Femur (tissue), 1 donor: ENCODE results near the gene POLR3GL.

ENCODE experiments used
- DNase-seq: peaks from one replicate; pipeline ENCODE4 v3.0.0-alpha.2; 2017

POLR3GL gene

GRCh38 chr1:145951526-145951925 is 13.0 kb upstream of the POLR3GL start:
- no peak for DNase-seq

GRCh38 chr1:145952903-145953302 is 11.6 kb upstream of the POLR3GL start:
- no peak for DNase-seq

GRCh38 chr1:145953861-145954260 is 10.6 kb upstream of the POLR3GL start:
- no peak for DNase-seq

- DNase-seq, result peak; percentile 54
Measured at GRCh38 chr1:145955436-145955835, 9.1 kb upstream of the POLR3GL start.

- no peak for DNase-seq
Measured at GRCh38 chr1:145956361-145956760, 8.1 kb upstream of the POLR3GL start.

GRCh38 chr1:145956781-145957442 is 7.6 kb upstream of the POLR3GL start:
- DNase-seq, result peak; percentile 74

- DNase-seq, result peak; percentile 97
Measured at GRCh38 chr1:145957443-145958319, 6.8 kb upstream of the POLR3GL start, which contains the start of gene LIX1L. LIX1L (minus strand) TSS chr1:145958017; CDS start chr1:145957927, 90 bp downstream.

- no peak for DNase-seq
Measured at GRCh38 chr1:145958734-145959133, 5.8 kb upstream of the POLR3GL start.

GRCh38 chr1:145959333-145959732 is 5.2 kb upstream of the POLR3GL start:
- no peak for DNase-seq

GRCh38 chr1:145959957-145960467 is 4.5 kb upstream of the POLR3GL start:
- DNase-seq, result no peak

- DNase-seq, result peak; percentile 87
Measured at GRCh38 chr1:145960468-145961108, 3.9 kb upstream of the POLR3GL start.

GRCh38 chr1:145961109-145961424 is 3.4 kb upstream of the POLR3GL start:
- no peak for DNase-seq

- DNase-seq, result peak; percentile 58
Measured at GRCh38 chr1:145961425-145962156, 2.9 kb upstream of the POLR3GL start.

- DNase-seq, result peak; percentile 64
Measured at GRCh38 chr1:145962157-145963102, 2.1 kb upstream of the POLR3GL start.

- DNase-seq, result no peak
Measured at GRCh38 chr1:145963265-145964019, 1.0 kb upstream of the POLR3GL start.

- no peak for DNase-seq
Measured at GRCh38 chr1:145965119-145965744, 742 bp downstream of the POLR3GL start.

GRCh38 chr1:145967288-145967687 is 2.8 kb downstream of the POLR3GL start:
- no peak for DNase-seq

GRCh38 chr1:145972580-145972979 is 8.1 kb downstream of the POLR3GL start:
- no peak for DNase-seq

- no peak for DNase-seq
Measured at GRCh38 chr1:145974721-145975120, 10.2 kb downstream of the POLR3GL start.

- no peak for DNase-seq
Measured at GRCh38 chr1:145975216-145975615, 10.7 kb downstream of the POLR3GL start.
